H9 (cell line): ENCODE results near the gene FSTL4. TPM values are rescaled to one million over a fixed set of nuclear protein-coding genes. Genes with fewer than 3 reads are reported as not detected.

Source experiments
- DNase-seq: peaks from one replicate; pipeline ENCODE4 v3.0.0-alpha.2; 2017
- H2AFZ ChIP-seq: one replicate; pipeline ENCODE4 v1.6.1; 2013; ENCODE audit warnings: mild to moderate bottlenecking, low read length, control low read depth, moderate library complexity
- H2AK5ac ChIP-seq: 2 replicates; pipeline ENCODE4 v1.6.1; 2013; ENCODE audit warnings: low read length, control low read depth, mixed read lengths; ENCODE audit not compliant: insufficient read length
- H2BK120ac ChIP-seq: one replicate; pipeline ENCODE4 v1.6.1; 2013; ENCODE audit warnings: low read depth, mild to moderate bottlenecking, low read length, control low read depth, inconsistent platforms; ENCODE audit not compliant: poor library complexity, severe bottlenecking
- H2BK12ac ChIP-seq: 2 replicates; pipeline ENCODE4 v1.6.1; 2013; ENCODE audit warnings: low read length, control low read depth, mixed read lengths, low read depth; ENCODE audit not compliant: insufficient read length
- H2BK15ac ChIP-seq: 2 replicates; pipeline ENCODE4 v1.6.1; 2013; ENCODE audit warnings: low read depth, low read length, control low read depth
- H2BK20ac ChIP-seq: one replicate; pipeline ENCODE4 v1.6.1; 2013; ENCODE audit warnings: low read depth, mild to moderate bottlenecking, low read length, control low read depth, inconsistent platforms; ENCODE audit not compliant: poor library complexity, severe bottlenecking
- H2BK5ac ChIP-seq: 2 replicates; pipeline ENCODE4 v1.6.1; 2013; ENCODE audit warnings: low read length, control low read depth, mixed read lengths; ENCODE audit not compliant: insufficient read length
- H3K14ac ChIP-seq: 2 replicates; pipeline ENCODE4 v1.6.1; 2013; ENCODE audit warnings: low read length, control low read depth; ENCODE audit not compliant: insufficient read depth
- H3K18ac ChIP-seq: 2 replicates; pipeline ENCODE4 v1.6.1; 2013; ENCODE audit warnings: low read depth, mild to moderate bottlenecking, mixed read lengths, low read length, control low read depth; ENCODE audit not compliant: insufficient read length
- H3K23ac ChIP-seq: 2 replicates; pipeline ENCODE4 v1.6.1; 2013; ENCODE audit warnings: low read length, control low read depth, mixed read lengths, low read depth; ENCODE audit not compliant: insufficient read length
- H3K23me2 ChIP-seq: 2 replicates; pipeline ENCODE4 v1.6.1; 2013; ENCODE audit warnings: low read depth, mild to moderate bottlenecking, mixed read lengths, low read length, control low read depth; ENCODE audit not compliant: insufficient read length, poor library complexity, severe bottlenecking
- H3K27ac ChIP-seq: 2 replicates; pipeline ENCODE4 v1.5.1; 2013; ENCODE audit warnings: low read length, control low read depth, mixed read lengths, low read depth; ENCODE audit not compliant: insufficient read length
- H3K27me3 ChIP-seq: 2 replicates; pipeline ENCODE4 v1.6.1; 2013; ENCODE audit warnings: low read length, control low read depth, inconsistent platforms; ENCODE audit not compliant: insufficient read depth
- H3K4ac ChIP-seq: 2 replicates; pipeline ENCODE4 v1.6.1; 2013; ENCODE audit warnings: low read depth, mild to moderate bottlenecking, control low read depth, inconsistent platforms, low read length, moderate library complexity
- H3K4me1 ChIP-seq: 2 replicates; pipeline ENCODE4 v1.6.1; 2013; ENCODE audit warnings: low read length, control low read depth, inconsistent platforms; ENCODE audit not compliant: insufficient read depth
- H3K4me2 ChIP-seq: 2 replicates; pipeline ENCODE4 v1.6.1; 2013; ENCODE audit warnings: low read length, control low read depth, mixed read lengths; ENCODE audit not compliant: insufficient read length, insufficient read depth
- H3K56ac ChIP-seq: 2 replicates; pipeline ENCODE4 v1.6.1; 2013; ENCODE audit warnings: low read depth, mild to moderate bottlenecking, mixed read lengths, low read length, control low read depth; ENCODE audit not compliant: insufficient read length
- H3K79me1 ChIP-seq: 2 replicates; pipeline ENCODE4 v1.6.1; 2013; ENCODE audit warnings: low read depth, mild to moderate bottlenecking, moderate library complexity, low read length, control low read depth, inconsistent platforms; ENCODE audit not compliant: insufficient read depth, poor library complexity, severe bottlenecking
- H3K79me2 ChIP-seq: 2 replicates; pipeline ENCODE4 v1.6.1; 2013; ENCODE audit warnings: low read length, control low read depth, inconsistent platforms; ENCODE audit not compliant: insufficient read depth
- H3K9ac ChIP-seq: 2 replicates; pipeline ENCODE4 v1.6.1; 2013; ENCODE audit warnings: low read length, control low read depth, mixed read lengths; ENCODE audit not compliant: insufficient read length; ENCODE audit errors: extremely low read depth
- H3K9me3 ChIP-seq: one replicate; pipeline ENCODE4 v1.6.1; 2013; ENCODE audit warnings: low read depth, low read length, inconsistent platforms; ENCODE audit not compliant: control insufficient read depth
- H3T11ph ChIP-seq: one replicate; pipeline ENCODE4 v1.6.1; 2013; ENCODE audit warnings: mild to moderate bottlenecking, low read length, control low read depth, inconsistent platforms
- H4K20me1 ChIP-seq: one replicate; pipeline ENCODE4 v1.6.1; 2013; ENCODE audit not compliant: control insufficient read depth, insufficient read length, insufficient read depth
- H4K5ac ChIP-seq: 2 replicates; pipeline ENCODE4 v1.6.1; 2013; ENCODE audit warnings: low read depth, mild to moderate bottlenecking, mixed read lengths, low read length, control low read depth; ENCODE audit not compliant: insufficient read length
- H4K8ac ChIP-seq: replicated peaks from 2 replicates; pipeline ENCODE4 v1.6.1; 2013; ENCODE audit warnings: low read length, control low read depth, mixed read lengths, low read depth; ENCODE audit not compliant: insufficient read length
- H4K91ac ChIP-seq: 2 replicates; pipeline ENCODE4 v1.6.1; 2013; ENCODE audit warnings: low read depth, mild to moderate bottlenecking, moderate library complexity, mixed read lengths, low read length, control low read depth; ENCODE audit not compliant: insufficient read length
- H3K27ac Mint-ChIP-seq, 3 experiments: 2 replicates in 2 of 3; 3 replicates in 1 of 3; pipeline ENCODE4 v1.8.0; 2020 to 2021; ENCODE audit warnings: mixed read lengths in 3 of 3, mild to moderate bottlenecking in 1 of 3, moderate library complexity in 1 of 3
- H3K27me3 Mint-ChIP-seq: 2 replicates; pipeline ENCODE4 v1.8.0; 2021; ENCODE audit warnings: low read depth, mild to moderate bottlenecking, moderate library complexity, mixed read lengths
- H3K36me3 Mint-ChIP-seq, 3 experiments: 2 replicates in 2 of 3; 3 replicates in 1 of 3; pipeline ENCODE4 v1.8.0; 2020 to 2021; ENCODE audit warnings: low read depth in 3 of 3, mixed read lengths in 3 of 3; ENCODE audit not compliant: insufficient read depth in 1 of 3
- H3K4me1 Mint-ChIP-seq, 2 experiments: 2 replicates each; pipeline ENCODE4 v1.8.0; 2020; ENCODE audit warnings: mixed read lengths in 2 of 2
- H3K4me3 Mint-ChIP-seq, 2 experiments: 2 replicates in 1 of 2; 3 replicates in 1 of 2; pipeline ENCODE4 v1.8.0; 2020 to 2021; ENCODE audit warnings: mild to moderate bottlenecking in 2 of 2, mixed read lengths in 2 of 2, moderate library complexity in 1 of 2
- H3K9me3 Mint-ChIP-seq, 2 experiments: 2 replicates in 1 of 2; 3 replicates in 1 of 2; pipeline ENCODE4 v1.8.0; 2020; ENCODE audit warnings: mild to moderate bottlenecking in 2 of 2, mixed read lengths in 2 of 2, moderate library complexity in 1 of 2
- CTCF ChIP-seq: fragments of 200-600 bp; sonication (generic); conservative IDR thresholded peaks from 3 replicates; pipeline ENCODE4 v1.8.0; 2021; ENCODE audit warnings: antibody characterized with exemption, mild to moderate bottlenecking
- WGBS: extraction: QIAGEN DNeasy Blood & Tissue Kit; methylation state at CpG from one replicate; pipeline ENCODE4 v1.1.7; 2013; ENCODE audit warnings: missing lambda C conversion rate, low lambda C conversion rate, mixed read lengths; ENCODE audit not compliant: insufficient read length; ENCODE audit errors: extremely low coverage; 5-methylcytosine and 5-hydroxymethylcytosine counted together
- total RNA-seq: library from RNA; stranded (reverse); gene quantifications from 2 replicates; pipeline ENCODE4 v1.2.1, GENCODE V29; 2021

FSTL4 gene
- total RNA-seq, 1 experiment from 2014 or later: 5.7 TPM

- no peak overlapping the region for H3K9ac ChIP-seq
- no peak overlapping the region for H3K4me3 Mint-ChIP-seq
Measured at GRCh38 chr5:133236976-133237375, 375.4 kb downstream of the FSTL4 start.

More at GRCh38 chr5:133236976-133237375, 375.4 kb downstream of the FSTL4 start:
- H3K4me1 ChIP-seq: no peaks in the 10 kb centered on the region
- H2BK120ac ChIP-seq: no peak overlapping the region
- no peaks in the 10 kb centered on the region for H3K79me2 ChIP-seq
- DNase-seq: no peak
- peaks cover 5% of the 10 kb centered on the region in 2 experiments; a peak in 4 of 5 replicates for H3K9me3 Mint-ChIP-seq
- H3K18ac ChIP-seq: no peak overlapping the region
- no CpG with 5 or more reads among the region's 12 CpGs for WGBS
- H3K56ac ChIP-seq: no peak overlapping the region
- H3K14ac ChIP-seq: no peak overlapping the region; the same call in 1 of the 2 replicates
- H4K8ac ChIP-seq: no peak overlapping the region
- no peaks in the 10 kb centered on the region for H3K79me1 ChIP-seq
- H3K27me3 Mint-ChIP-seq: peaks cover 4% of the 10 kb centered on the region; the same call in 1 of the 2 replicates
- no peak overlapping the region for H2AFZ ChIP-seq
- no peak overlapping the region for H3T11ph ChIP-seq
- no peak overlapping the region for H2BK12ac ChIP-seq
- H3K27ac Mint-ChIP-seq: no peak overlapping the region
- H2BK5ac ChIP-seq: no peak overlapping the region
- peaks cover 5 to 8% of the 10 kb centered on the region in 2 experiments for H3K4me1 Mint-ChIP-seq
- H4K91ac ChIP-seq: no peak overlapping the region
- no peak overlapping the region for H2BK15ac ChIP-seq
- H3K4me2 ChIP-seq: no peak overlapping the region
- H3K27ac ChIP-seq: no peak overlapping the region
- H2AK5ac ChIP-seq: no peak overlapping the region
- no peaks in the 10 kb centered on the region for H4K20me1 ChIP-seq
- H3K23me2 ChIP-seq: no peaks in the 10 kb centered on the region
- no peak overlapping the region for H3K23ac ChIP-seq
- TF ChIP-seq CTCF: no peak
- no peaks in the 10 kb centered on the region for H3K27me3 ChIP-seq
- H2BK20ac ChIP-seq: no peak overlapping the region
- peaks cover 2 to 5% (median 4%) of the 10 kb centered on the region in 3 experiments; a peak in 5 of 7 replicates for H3K36me3 Mint-ChIP-seq
- H3K4ac ChIP-seq: no peak overlapping the region
- H4K5ac ChIP-seq: no peak overlapping the region
- H3K9me3 ChIP-seq: no peaks in the 10 kb centered on the region
